Measurements from ENCODE around the gene DRD3.
A peak's percentile ranks its signal among the peaks of the same experiment; 100 is the strongest.

Gene DRD3

DNA sequence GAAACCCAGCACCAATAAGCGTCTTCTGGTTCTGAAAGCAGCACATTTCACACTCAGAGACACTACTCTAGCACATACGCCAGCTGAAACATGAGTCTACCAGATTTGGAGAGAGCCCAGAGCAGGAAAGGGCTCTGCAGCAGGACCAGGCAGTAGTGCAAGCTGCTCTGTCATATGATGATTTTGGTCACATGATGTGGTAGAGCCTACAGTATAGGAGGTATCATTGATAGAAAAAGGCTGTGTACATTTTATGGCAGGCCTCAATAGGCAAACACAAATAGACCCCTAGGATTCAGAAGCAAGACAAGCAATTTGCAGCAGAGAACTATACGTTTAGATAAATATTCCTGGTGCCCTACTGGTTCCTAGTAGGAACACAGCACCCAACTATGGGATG is 64.1 kb downstream of the DRD3 start:
- H3K27me3 ChIP-seq (ENCODE audit: insufficient read depth, poor library complexity, severe bottlenecking) = no peaks in the 10 kb centered on the region
- TF ChIP-seq, protein P1, sequence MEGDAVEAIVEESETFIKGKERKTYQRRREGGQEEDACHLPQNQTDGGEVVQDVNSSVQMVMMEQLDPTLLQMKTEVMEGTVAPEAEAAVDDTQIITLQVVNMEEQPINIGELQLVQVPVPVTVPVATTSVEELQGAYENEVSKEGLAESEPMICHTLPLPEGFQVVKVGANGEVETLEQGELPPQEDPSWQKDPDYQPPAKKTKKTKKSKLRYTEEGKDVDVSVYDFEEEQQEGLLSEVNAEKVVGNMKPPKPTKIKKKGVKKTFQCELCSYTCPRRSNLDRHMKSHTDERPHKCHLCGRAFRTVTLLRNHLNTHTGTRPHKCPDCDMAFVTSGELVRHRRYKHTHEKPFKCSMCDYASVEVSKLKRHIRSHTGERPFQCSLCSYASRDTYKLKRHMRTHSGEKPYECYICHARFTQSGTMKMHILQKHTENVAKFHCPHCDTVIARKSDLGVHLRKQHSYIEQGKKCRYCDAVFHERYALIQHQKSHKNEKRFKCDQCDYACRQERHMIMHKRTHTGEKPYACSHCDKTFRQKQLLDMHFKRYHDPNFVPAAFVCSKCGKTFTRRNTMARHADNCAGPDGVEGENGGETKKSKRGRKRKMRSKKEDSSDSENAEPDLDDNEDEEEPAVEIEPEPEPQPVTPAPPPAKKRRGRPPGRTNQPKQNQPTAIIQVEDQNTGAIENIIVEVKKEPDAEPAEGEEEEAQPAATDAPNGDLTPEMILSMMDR (IDR thresholded peaks at IDR 0.05; ENCODE audit: insufficient read depth, low read length) = no peak
- TF ChIP-seq, protein P2, sequence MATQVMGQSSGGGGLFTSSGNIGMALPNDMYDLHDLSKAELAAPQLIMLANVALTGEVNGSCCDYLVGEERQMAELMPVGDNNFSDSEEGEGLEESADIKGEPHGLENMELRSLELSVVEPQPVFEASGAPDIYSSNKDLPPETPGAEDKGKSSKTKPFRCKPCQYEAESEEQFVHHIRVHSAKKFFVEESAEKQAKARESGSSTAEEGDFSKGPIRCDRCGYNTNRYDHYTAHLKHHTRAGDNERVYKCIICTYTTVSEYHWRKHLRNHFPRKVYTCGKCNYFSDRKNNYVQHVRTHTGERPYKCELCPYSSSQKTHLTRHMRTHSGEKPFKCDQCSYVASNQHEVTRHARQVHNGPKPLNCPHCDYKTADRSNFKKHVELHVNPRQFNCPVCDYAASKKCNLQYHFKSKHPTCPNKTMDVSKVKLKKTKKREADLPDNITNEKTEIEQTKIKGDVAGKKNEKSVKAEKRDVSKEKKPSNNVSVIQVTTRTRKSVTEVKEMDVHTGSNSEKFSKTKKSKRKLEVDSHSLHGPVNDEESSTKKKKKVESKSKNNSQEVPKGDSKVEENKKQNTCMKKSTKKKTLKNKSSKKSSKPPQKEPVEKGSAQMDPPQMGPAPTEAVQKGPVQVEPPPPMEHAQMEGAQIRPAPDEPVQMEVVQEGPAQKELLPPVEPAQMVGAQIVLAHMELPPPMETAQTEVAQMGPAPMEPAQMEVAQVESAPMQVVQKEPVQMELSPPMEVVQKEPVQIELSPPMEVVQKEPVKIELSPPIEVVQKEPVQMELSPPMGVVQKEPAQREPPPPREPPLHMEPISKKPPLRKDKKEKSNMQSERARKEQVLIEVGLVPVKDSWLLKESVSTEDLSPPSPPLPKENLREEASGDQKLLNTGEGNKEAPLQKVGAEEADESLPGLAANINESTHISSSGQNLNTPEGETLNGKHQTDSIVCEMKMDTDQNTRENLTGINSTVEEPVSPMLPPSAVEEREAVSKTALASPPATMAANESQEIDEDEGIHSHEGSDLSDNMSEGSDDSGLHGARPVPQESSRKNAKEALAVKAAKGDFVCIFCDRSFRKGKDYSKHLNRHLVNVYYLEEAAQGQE (IDR thresholded peaks at IDR 0.05; ENCODE audit: insufficient replicate concordance, low read depth) = no peak
- TF ChIP-seq POLR2AphosphoS5 (IDR thresholded peaks at IDR 0.05; ENCODE audit: low read depth) = no peak
- no peak overlapping the region for H3K4me3 ChIP-seq (replicated peaks; ENCODE audit: insufficient read depth, low read length)
- DNase-seq (ENCODE audit: low read depth in 1 of 2, low spot score in 1 of 2) = no peak
- H3K27ac ChIP-seq (replicated peaks) = no peak overlapping the region

DNA sequence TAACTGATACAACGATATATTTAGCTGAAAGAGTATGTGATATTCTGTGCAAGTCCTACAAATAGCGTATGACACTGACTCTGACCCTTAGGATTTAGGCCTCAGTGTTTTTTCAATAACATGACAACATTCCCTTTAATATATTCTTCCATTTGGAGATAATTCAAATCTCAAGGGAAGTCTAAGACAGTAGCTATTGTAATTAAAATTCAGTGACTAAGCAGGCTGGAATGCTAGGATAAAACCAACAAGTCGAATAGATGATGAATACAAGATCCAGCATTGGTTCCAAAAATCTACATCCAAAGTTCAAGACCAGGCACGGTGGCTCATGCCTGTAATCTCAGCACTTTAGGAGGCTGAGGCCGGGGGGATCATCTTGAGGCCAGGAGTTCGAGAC is 66.2 kb downstream of the DRD3 start:
- TF ChIP-seq POLR2AphosphoS5 (IDR thresholded peaks at IDR 0.05; ENCODE audit: low read depth) = no peak
- TF ChIP-seq, protein P1 (IDR thresholded peaks at IDR 0.05; ENCODE audit: insufficient read depth, low read length) = no peak
- no peak for TF ChIP-seq SPI1 (IDR thresholded peaks at IDR 0.05; ENCODE audit: borderline replicate concordance, low read depth)
- TF ChIP-seq, protein P2 (IDR thresholded peaks at IDR 0.05; ENCODE audit: insufficient replicate concordance, low read depth) = no peak
- no peak for TF ChIP-seq GABPA (IDR thresholded peaks at IDR 0.05; ENCODE audit: low read depth)
- Histone ChIP-seq H3K4me3 (replicated peaks; ENCODE audit: insufficient read depth, low read length) (no peak overlapping the region), H3K27me3 (ENCODE audit: insufficient read depth, poor library complexity, severe bottlenecking) (no peaks in the 10 kb centered on the region), H3K27ac (replicated peaks) (0 out of 2 replicates have a peak overlapping the region, but pooled peaks have one; percentile 2)
- DNase-seq (ENCODE audit: low read depth in 1 of 2, low spot score in 1 of 2) = no peak

DNA sequence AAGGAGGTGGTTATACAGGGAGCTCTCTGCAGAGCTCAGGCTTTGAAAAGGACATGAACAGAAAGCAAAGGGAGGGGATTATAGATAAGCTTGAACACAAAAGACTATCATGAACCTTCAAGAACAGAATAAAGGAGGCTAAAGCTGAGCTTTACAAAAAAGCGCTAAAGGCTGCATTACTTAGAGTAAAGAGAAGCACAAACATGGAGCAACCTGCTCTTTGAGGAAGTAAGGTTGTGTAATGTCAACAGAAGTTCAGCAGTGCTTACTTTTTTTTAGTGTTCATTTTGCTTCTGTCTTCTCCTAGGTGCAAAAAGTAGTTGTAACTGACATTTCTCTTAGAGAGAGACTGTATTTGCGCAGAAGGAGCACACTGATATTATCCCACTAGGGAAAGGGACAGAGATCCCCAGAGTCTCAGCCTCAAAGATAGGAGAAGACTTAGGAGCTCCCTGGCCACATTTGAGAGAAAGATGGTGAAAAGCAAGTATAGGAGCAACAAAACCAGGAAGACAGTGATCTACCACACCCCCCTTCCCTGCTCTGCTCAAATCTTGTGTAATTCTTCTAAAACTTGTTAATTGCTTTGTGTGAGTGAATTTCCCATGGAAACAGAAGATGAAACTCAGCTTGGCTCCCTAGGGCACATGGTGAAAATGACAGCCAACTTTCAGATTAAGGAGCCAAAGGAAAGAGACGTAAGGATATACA is 67.6 kb downstream of the DRD3 start:
- Histone ChIP-seq H3K4me3 (replicated peaks; ENCODE audit: insufficient read depth, low read length) (no peak overlapping the region), H3K27me3 (ENCODE audit: insufficient read depth, poor library complexity, severe bottlenecking) (no peaks in the 10 kb centered on the region), H3K27ac (replicated peaks) (peak overlapping the region; percentile 99)
- DNase-seq (ENCODE audit: low read depth in 1 of 2, low spot score in 1 of 2) = peak; percentile 67 to 80
- TF ChIP-seq POLR2AphosphoS5 (IDR thresholded peaks at IDR 0.05; ENCODE audit: low read depth) (peak; percentile 46), SPI1 (IDR thresholded peaks at IDR 0.05; ENCODE audit: borderline replicate concordance, low read depth) (peak; percentile 33; the same call in 1 of the 2 replicates), GABPA (IDR thresholded peaks at IDR 0.05; ENCODE audit: low read depth) (no peak)
- TF ChIP-seq, protein P2 (IDR thresholded peaks at IDR 0.05; ENCODE audit: insufficient replicate concordance, low read depth) = peak; percentile 62
- TF ChIP-seq, protein P1 (IDR thresholded peaks at IDR 0.05; ENCODE audit: insufficient read depth, low read length) = no peak
